Duodenal mucosa (tissue), 2 donors: Measurements from ENCODE around the gene IRF2.

Source experiments
- H3K27ac ChIP-seq: one replicate; pipeline ENCODE4 v1.7.0; 2013; ENCODE audit warnings: low read depth, low read length
- H3K27me3 ChIP-seq, 2 donors: one replicate each; pipeline ENCODE4 v1.7.0; 2013; ENCODE audit warnings: low read length in 2 of 2, control low read depth in 1 of 2; ENCODE audit not compliant: insufficient read depth in 2 of 2, control insufficient read depth in 1 of 2
- H3K36me3 ChIP-seq, 2 donors: one replicate each; pipeline ENCODE4 v1.7.0; 2013; ENCODE audit warnings: low read length in 2 of 2, control low read depth in 1 of 2; ENCODE audit not compliant: insufficient read depth in 2 of 2, control insufficient read depth in 1 of 2
- H3K4me1 ChIP-seq, 2 donors: one replicate each; pipeline ENCODE4 v1.7.0; 2013; ENCODE audit warnings: low read length in 2 of 2, control low read depth in 1 of 2; ENCODE audit not compliant: insufficient read depth in 2 of 2, control insufficient read depth in 1 of 2
- H3K4me3 ChIP-seq, 2 donors: one replicate each; pipeline ENCODE4 v1.7.0; 2013; ENCODE audit warnings: low read length in 2 of 2, low read depth in 1 of 2
- H3K9ac ChIP-seq, 2 donors: one replicate each; pipeline ENCODE4 v1.7.0; 2013; ENCODE audit warnings: low read length in 2 of 2, low read depth in 1 of 2
- H3K9me3 ChIP-seq, 2 donors: one replicate each; pipeline ENCODE4 v1.7.0; 2013; ENCODE audit warnings: low read length in 2 of 2, control low read depth in 1 of 2; ENCODE audit not compliant: control insufficient read depth in 1 of 2

IRF2 gene

GRCh38 chr4:184443318-184443717 is 31.0 kb downstream of the IRF2 start:
- no peaks in the 10 kb centered on the region for H3K9me3 ChIP-seq
- H3K27me3 ChIP-seq = no peaks in the 10 kb centered on the region
- peaks cover 53 to 54% of the 10 kb centered on the region in 2 donors for H3K4me1 ChIP-seq
- H3K27ac ChIP-seq = no peak overlapping the region
- peaks cover 0 to 5% of the 10 kb centered on the region in 2 donors for H3K36me3 ChIP-seq
- no peak overlapping the region for H3K9ac ChIP-seq
- no peak overlapping the region for H3K4me3 ChIP-seq

DNA sequence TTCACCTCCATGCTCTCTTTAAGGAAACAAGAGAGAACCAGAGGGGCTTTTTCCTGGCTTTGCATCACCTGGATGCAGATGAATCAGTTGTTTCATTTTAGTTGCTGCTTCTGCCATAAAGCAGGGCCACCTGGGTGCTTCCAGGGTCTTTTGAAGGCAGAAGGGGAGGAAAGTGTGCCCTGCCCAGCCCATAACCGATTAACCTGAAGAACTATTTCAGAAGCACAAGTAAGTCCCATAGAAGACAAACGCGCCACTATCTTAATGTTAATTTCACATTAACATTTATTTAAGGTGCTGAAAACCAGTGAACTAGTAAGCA is 32.1 kb downstream of the IRF2 start:
- peaks cover 0 to 5% of the 10 kb centered on the region in 2 donors for H3K36me3 ChIP-seq
- no peak overlapping the region for H3K9ac ChIP-seq
- no peak overlapping the region for H3K27ac ChIP-seq
- peaks cover 50 to 54% of the 10 kb centered on the region in 2 donors for H3K4me1 ChIP-seq
- no peaks in the 10 kb centered on the region for H3K27me3 ChIP-seq
- H3K4me3 ChIP-seq = no peak overlapping the region
- H3K9me3 ChIP-seq = no peaks in the 10 kb centered on the region

- peaks cover 48 to 50% of the 10 kb centered on the region in 2 donors for H3K4me1 ChIP-seq
- no peak overlapping the region for H3K9ac ChIP-seq
- H3K27me3 ChIP-seq = no peaks in the 10 kb centered on the region
- no peak overlapping the region for H3K27ac ChIP-seq
- H3K36me3 ChIP-seq = peaks cover 0 to 5% of the 10 kb centered on the region in 2 donors
- no peaks in the 10 kb centered on the region for H3K9me3 ChIP-seq
- no peak overlapping the region for H3K4me3 ChIP-seq
Measured at GRCh38 chr4:184441461-184442313, 32.7 kb downstream of the IRF2 start.

DNA sequence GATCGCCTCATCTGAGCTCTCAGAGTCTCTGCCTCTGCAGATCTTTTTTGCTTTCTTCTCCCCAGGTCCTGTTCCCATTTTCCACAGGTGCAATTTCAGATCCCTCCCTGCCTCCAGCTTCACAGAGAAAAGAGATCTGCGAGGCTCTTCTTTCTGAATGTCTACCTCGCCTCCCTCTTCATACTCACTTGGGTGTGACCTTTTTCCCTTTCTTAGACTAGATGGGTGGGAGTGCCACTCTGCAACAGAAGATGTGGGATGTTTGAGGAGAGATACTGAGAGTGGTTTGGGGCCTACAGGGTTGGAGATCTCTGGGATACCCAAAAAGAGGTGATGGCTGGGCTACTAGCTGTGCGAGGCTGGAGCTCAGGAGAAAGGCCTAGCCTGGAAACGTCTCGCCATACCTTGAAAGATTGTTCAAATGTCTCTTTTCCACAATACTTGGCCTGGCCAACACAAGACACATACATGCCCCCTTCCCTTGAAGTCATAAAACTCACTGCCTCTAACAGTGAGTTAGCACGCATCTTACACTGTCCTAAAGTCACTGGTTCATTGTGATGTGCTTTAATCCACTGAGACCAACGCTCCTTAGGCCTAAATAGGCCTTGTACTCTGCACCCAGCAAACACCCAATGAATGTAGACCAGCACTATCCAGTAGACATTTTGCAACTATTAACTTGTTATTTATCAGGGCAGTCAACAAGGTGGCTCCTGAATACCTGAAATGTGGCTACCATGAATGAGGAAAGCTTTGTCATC is 33.6 kb downstream of the IRF2 start:
- no peak overlapping the region for H3K9ac ChIP-seq
- H3K4me3 ChIP-seq = no peak overlapping the region
- no peaks in the 10 kb centered on the region for H3K9me3 ChIP-seq
- peaks cover 0 to 5% of the 10 kb centered on the region in 2 donors for H3K36me3 ChIP-seq
- H3K27ac ChIP-seq = no peak overlapping the region
- H3K27me3 ChIP-seq = no peaks in the 10 kb centered on the region
- peaks cover 44 to 50% of the 10 kb centered on the region in 2 donors for H3K4me1 ChIP-seq

GRCh38 chr4:184439856-184440594 is 34.3 kb downstream of the IRF2 start:
- peaks cover 42 to 46% of the 10 kb centered on the region in 2 donors for H3K4me1 ChIP-seq
- H3K9me3 ChIP-seq = no peaks in the 10 kb centered on the region
- H3K9ac ChIP-seq = no peak overlapping the region
- H3K4me3 ChIP-seq = peak overlapping the region in 1 of 2 donors; percentile 2
- no peaks in the 10 kb centered on the region for H3K27me3 ChIP-seq
- H3K36me3 ChIP-seq = peaks cover 0 to 5% of the 10 kb centered on the region in 2 donors
- no peak overlapping the region for H3K27ac ChIP-seq

DNA sequence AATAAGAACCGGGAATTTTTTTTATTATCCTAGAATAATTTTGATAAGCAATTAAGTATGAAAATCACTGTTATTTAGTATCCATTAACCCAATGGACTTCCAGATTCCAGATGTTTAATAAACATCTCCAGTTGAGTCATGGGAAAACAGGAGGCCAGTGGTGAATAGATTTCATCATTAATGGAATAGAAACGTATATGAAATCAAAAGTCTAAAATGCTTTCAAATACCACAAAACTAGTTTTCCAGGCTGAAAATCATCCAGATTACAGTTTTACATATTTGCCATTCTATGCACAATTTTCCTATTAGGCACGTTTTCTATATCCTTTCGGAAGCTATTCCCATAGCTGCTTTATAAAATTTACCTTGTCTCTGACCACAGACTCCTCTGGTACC is 35.0 kb downstream of the IRF2 start:
- Histone ChIP-seq H3K4me3 (no peak overlapping the region), H3K27me3 (no peaks in the 10 kb centered on the region), H3K9ac (no peak overlapping the region), H3K9me3 (no peaks in the 10 kb centered on the region), H3K4me1 (peaks cover 40 to 42% of the 10 kb centered on the region in 2 donors), H3K36me3 (peaks cover 0 to 5% of the 10 kb centered on the region in 2 donors), H3K27ac (no peak overlapping the region)

DNA sequence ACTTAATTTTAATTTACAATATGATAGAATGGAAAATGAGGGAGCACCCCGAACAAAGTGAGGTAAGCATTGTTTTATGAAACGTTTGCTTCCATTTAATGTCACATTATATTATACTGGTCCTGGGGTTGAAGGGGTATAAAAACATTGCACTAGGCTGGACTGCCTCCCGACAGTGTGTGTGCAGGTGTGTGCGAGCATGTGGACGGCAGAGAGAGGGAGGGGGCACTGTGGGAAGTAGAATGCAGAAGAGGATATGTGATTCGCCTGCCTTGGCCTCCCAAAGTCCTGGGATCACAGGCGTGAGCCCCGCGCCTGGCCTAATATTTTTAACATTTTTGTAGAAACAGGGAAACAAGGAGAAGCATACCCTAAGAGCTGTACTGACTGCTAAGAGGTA is 36.0 kb downstream of the IRF2 start:
- no peak overlapping the region for H3K27ac ChIP-seq
- H3K4me1 ChIP-seq = peaks cover 35 to 42% of the 10 kb centered on the region in 2 donors
- no peaks in the 10 kb centered on the region for H3K9me3 ChIP-seq
- H3K36me3 ChIP-seq = peaks cover 0 to 12% of the 10 kb centered on the region in 2 donors
- H3K4me3 ChIP-seq = no peak overlapping the region
- no peaks in the 10 kb centered on the region for H3K27me3 ChIP-seq
- H3K9ac ChIP-seq = peak overlapping the region in 1 of 2 donors; percentile 1

GRCh38 chr4:184437565-184438265 is 36.6 kb downstream of the IRF2 start:
- Histone ChIP-seq H3K27ac (no peak overlapping the region), H3K36me3 (peaks cover 0 to 12% of the 10 kb centered on the region in 2 donors), H3K9me3 (no peaks in the 10 kb centered on the region), H3K4me3 (no peak overlapping the region), H3K4me1 (peaks cover 35 to 42% of the 10 kb centered on the region in 2 donors), H3K27me3 (no peaks in the 10 kb centered on the region), H3K9ac (no peak overlapping the region)

DNA sequence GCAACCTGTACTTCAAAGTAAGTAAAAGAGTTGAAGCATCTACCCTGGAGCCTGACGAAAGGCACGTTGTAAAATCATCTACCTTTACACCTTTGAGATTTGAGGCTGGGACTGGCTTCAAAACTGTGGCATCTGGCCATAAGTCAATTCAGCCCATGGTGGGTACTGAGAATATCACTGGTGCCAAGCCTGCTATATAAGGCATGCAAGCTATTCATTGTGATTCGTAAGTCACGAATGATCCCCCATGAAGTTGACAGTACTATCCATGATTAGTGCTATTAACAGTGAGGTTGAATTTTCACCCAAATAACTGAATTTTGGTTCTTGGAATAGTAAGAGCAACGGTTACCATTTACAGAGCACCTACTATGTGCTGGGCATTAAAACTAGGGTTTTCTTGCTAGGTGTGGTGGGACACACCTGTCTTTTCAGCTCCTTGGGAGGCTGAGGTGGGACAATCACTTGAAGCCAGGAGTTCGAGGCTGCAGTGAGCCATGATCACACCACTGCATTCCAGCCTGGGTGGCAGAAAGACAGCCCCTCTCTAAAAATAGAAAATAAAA is 39.8 kb downstream of the IRF2 start:
- Histone ChIP-seq H3K4me1 (peaks cover 12 to 22% of the 10 kb centered on the region in 2 donors), H3K27ac (no peak overlapping the region), H3K27me3 (no peaks in the 10 kb centered on the region), H3K4me3 (no peak overlapping the region), H3K9ac (no peak overlapping the region), H3K36me3 (peaks cover 0 to 12% of the 10 kb centered on the region in 2 donors), H3K9me3 (no peaks in the 10 kb centered on the region)
